GM10248 (cell line): ENCODE results near the gene RAET1L.
"Not testable (repeated sequence)": the region's sequence is repeated elsewhere in the genome, so short reads cannot be mapped to it uniquely, and the experiment has no call there.

Source experiments
- CTCF ChIA-PET: fragments of 300-600 bp; sonication (Branson Sonifier 250); formaldehyde crosslinking; extraction: SDS; loops from one replicate; lab custom pipeline; 2021; ENCODE audit warnings: antibody characterized with exemption; lab: Yijun Ruan, JAX
- POLR2A ChIA-PET: fragments of 350-650 bp; sonication (Branson Sonifier 250); formaldehyde crosslinking; extraction: SDS; loops from one replicate; lab custom pipeline; 2020; ENCODE audit warnings: antibody characterized with exemption; lab: Yijun Ruan, JAX
- DNase-seq: peaks from one replicate; pipeline ENCODE4 v3.0.0; 2012; ENCODE audit errors: extremely low spot score
- CTCF ChIP-seq: IDR thresholded peaks from 2 replicates; pipeline ENCODE4 v1.5.1; 2012; ENCODE audit warnings: mild to moderate bottlenecking, low read depth; ENCODE audit errors: extremely low read depth, missing control alignments, control extremely low read depth

The RAET1L gene

GRCh38 chr6:150001295-150002008 lies 23.9 kb downstream of the RAET1L start:
- TF ChIP-seq CTCF, result no peak
- ChIA-PET POLR2A (no interaction called here), CTCF (no interaction called here)
- DNase-seq, result peak; percentile 60

DNA sequence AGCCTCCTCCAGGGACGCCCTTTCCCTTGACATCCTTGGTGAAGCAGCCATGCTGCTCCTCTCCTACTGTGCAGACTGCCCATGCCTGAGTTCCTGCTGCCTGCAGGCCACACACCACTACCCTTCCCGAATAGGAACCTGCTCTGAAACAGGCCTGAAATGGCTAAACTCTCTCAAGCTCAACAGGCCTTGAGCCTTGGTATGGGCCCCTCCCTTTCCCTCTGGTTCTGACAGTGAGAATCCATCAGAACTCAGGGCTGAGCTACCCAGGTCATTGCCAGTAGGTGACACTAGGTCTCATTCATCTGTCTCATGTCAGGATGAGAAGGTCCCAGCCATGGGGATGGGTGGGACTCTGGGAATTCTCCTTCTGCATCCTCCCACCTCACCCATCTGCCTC lies 25.7 kb downstream of the RAET1L start:
- DNase-seq, result no peak
- POLR2A ChIA-PET, result no interaction called here
- CTCF ChIA-PET, result no interaction called here
- TF ChIP-seq CTCF, result no peak

DNA sequence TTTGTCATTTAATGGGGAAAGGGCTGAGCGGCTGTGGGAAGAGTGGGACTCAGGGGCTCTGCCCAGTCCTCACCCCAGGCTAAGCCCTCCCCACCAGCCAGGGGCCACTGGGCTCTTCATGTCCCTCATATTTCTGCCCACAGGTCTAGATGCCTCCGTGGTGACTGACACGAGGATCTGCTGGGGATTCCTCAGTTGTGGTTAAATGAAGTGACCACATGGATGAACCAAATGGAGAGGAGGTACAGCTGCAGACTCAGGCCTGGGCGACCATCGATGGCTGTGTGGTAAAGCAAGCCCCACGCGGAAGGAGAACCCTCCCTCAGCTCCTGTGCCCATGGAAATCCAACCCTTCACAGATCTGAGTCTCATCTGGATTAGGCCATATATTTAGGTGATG lies 29.4 kb downstream of the RAET1L start:
- no peak for TF ChIP-seq CTCF
- no peak for DNase-seq
- CTCF ChIA-PET, result interaction anchor here (1.6 kb wide), 1 partner anchor 21 kb away, joined by 4 read pairs; no protein-coding TSS in a partner anchor
- POLR2A ChIA-PET, result no interaction called here

- POLR2A ChIA-PET, result no interaction called here
- no peak for TF ChIP-seq CTCF
- DNase-seq, result no peak
- CTCF ChIA-PET, result interaction anchor here (1.3 to 1.6 kb wide), 2 partner anchors 12 to 22 kb away, joined by 4 read pairs; no protein-coding TSS in a partner anchor
These were observed 30.0 kb downstream of the RAET1L start for GRCh38 chr6:149995235-149995750.

GRCh38 chr6:149991838-149992237 lies 33.5 kb downstream of the RAET1L start:
- DNase-seq, result no peak
- no peak for TF ChIP-seq CTCF
- CTCF ChIA-PET, result interaction anchor here (2.8 kb wide), 1 partner anchor 25 kb away, joined by 8 read pairs; no protein-coding TSS in a partner anchor
- POLR2A ChIA-PET, result no interaction called here

DNA sequence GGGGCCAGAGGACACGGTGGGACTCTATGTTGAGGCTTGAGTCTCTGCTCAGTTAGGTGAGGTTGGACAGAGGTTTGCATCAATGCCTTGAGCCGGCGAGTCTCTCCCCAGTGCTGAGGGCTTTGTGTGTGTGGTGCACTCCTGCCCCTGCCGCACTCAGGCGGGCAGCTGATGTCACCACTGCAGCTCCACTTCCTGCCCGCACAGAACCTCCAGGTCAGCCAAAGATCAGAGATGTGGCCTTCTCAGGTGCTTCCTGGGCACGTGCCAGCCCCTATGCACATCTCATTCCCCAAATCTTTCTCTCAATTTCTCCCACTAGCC lies 33.9 kb downstream of the RAET1L start:
- POLR2A ChIA-PET, result not testable (repeated sequence)
- CTCF ChIA-PET, result interaction anchor here (1.2 to 2.8 kb wide), 2 partner anchors 16 to 26 kb away, joined by 5 to 8 read pairs; no protein-coding TSS in a partner anchor

More for the DNA sequence above, 33.9 kb downstream of the RAET1L start:
- DNase-seq, result not testable (repeated sequence)
